ENCODE measurements around the gene STK31. TPM values are rescaled to one million over a fixed set of nuclear protein-coding genes. Genes with fewer than 3 reads are reported as not detected.

Gene STK31
- total RNA-seq, 1 donor from 2014 or later, result 0.12 TPM

DNA sequence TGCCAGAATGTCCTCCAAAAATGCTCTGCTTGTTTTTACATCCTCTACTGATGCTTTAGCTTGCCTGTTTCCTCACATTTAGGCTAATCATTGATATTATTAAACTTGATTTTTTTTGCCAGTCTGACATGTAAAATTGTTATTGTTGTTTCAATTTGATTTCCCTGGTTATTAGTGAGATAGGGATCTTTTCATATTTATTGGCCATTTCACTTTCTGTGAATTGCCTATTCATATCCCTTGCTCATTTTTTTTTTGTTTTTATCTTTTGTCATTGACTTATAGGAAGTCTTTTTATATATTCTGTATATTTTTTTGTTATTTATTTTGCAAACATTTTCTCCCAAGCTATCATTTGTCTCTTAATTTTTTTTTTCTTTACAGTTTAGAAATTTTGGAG is 16.8 kb upstream of the STK31 start:
- no peak overlapping the region for H3K4me3 ChIP-seq (ENCODE audit: low read depth, low read length)
- no peak for DNase-seq (ENCODE audit: low read depth)
- TF ChIP-seq, protein P1, sequence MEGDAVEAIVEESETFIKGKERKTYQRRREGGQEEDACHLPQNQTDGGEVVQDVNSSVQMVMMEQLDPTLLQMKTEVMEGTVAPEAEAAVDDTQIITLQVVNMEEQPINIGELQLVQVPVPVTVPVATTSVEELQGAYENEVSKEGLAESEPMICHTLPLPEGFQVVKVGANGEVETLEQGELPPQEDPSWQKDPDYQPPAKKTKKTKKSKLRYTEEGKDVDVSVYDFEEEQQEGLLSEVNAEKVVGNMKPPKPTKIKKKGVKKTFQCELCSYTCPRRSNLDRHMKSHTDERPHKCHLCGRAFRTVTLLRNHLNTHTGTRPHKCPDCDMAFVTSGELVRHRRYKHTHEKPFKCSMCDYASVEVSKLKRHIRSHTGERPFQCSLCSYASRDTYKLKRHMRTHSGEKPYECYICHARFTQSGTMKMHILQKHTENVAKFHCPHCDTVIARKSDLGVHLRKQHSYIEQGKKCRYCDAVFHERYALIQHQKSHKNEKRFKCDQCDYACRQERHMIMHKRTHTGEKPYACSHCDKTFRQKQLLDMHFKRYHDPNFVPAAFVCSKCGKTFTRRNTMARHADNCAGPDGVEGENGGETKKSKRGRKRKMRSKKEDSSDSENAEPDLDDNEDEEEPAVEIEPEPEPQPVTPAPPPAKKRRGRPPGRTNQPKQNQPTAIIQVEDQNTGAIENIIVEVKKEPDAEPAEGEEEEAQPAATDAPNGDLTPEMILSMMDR (conservative IDR thresholded peaks at IDR 0.05; ENCODE audit: low read depth, low read length), result no peak

DNA sequence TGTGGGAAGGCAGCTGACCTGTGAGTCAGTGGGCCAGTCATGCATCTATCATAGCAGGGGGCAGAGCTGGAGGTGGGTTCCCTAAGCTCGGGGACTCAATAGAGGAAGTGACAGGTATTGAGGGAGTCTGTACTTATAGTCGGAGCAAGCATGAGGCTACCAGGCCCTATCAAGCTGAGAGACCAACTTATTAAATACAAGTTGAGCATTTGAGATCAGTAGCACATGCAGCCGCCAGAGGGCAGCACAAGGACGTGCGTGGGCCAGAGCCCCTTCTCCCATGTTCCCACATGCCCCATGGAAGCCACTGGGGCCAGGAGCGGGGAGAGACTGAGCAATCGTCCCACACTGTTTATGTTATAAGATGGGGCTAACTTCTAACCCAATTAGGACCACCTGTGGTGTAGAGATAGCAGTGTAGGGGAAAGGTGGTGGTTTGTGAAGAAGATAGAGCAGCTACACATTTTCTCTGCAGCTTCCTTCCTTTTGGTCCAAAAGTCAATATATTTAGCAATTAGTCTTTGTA is 13.0 kb upstream of the STK31 start:
- DNase-seq (ENCODE audit: low read depth), result no peak
- no peak overlapping the region for H3K4me3 ChIP-seq (ENCODE audit: low read depth, low read length)
- TF ChIP-seq, protein P1 (conservative IDR thresholded peaks at IDR 0.05; ENCODE audit: low read depth, low read length), result peak; percentile 66

DNA sequence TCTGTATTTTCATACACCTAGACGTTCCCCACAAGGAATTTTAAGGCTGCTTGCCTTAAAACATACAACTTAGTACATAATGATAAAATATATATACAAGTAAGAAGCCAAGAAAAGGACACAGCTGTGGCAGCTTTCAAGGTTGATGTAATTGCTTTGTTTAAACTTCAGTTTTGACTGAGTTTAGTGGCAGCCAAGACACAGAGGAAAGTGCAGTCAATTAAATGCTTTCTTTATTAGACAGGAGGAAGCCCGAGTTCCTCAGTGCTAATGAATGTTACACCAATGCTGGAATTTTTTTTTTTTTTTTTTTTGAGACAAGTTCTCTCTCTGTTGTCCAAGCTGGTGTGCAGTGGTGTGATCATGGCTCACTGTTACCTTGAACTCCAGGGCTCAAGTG is 11.2 kb upstream of the STK31 start:
- TF ChIP-seq, protein P1 (conservative IDR thresholded peaks at IDR 0.05; ENCODE audit: low read depth, low read length), result no peak
- H3K4me3 ChIP-seq (ENCODE audit: low read depth, low read length), result no peak overlapping the region
- no peak for DNase-seq (ENCODE audit: low read depth)

DNA sequence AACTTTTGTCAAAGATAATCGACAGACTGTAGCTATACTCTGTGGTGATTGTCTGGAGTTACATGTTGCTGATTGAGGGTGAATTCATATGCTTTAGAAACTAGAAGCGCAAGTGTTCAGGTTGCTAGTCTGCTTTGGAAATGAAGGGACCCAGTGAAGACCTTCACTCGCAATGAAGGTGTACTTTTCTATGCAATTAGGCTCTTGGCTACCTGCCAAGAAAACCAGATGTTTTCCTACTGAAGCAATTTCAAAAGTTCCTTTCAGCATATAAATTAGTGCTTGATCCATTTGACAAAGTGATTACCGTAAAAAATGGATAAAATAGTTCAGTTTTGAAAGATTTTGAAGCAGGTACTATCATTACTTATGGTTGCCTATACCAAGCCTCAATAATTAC is 10.0 kb upstream of the STK31 start:
- DNase-seq (ENCODE audit: low read depth), result no peak
- H3K4me3 ChIP-seq (ENCODE audit: low read depth, low read length), result no peak overlapping the region
- TF ChIP-seq, protein P1 (conservative IDR thresholded peaks at IDR 0.05; ENCODE audit: low read depth, low read length), result no peak

DNA sequence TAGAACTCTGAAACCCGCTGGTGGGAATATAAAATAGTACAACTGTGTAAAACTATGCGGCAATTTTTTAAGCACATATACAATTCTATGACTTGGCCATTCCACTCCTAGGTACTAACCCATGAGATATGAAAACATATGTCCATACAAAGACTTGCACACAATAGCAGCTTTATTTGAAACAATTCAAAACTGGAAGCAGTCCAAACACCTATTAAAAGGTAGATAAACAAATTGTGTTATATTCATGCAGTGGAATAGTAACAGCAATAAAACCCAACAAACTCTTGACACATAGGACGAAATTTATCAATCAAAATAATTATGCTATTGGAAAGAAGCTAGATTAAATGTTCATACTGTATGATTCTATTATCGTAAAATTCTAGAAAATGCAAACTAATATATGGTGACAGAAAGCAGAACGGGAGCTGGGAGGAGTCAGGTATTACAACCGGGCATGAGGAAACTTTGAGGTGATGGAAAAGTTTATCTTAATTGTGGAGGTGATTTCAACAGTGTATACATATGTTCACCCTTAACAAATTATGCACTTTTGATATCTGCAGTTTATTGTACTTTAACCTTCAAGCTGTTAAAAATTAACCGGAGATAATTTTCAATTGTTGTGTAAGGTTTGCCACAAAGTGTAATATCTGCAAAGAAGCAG is 803 bp upstream of the STK31 start:
- no peak for DNase-seq (ENCODE audit: low read depth)
- TF ChIP-seq, protein P1 (conservative IDR thresholded peaks at IDR 0.05; ENCODE audit: low read depth, low read length), result no peak
- H3K4me3 ChIP-seq (ENCODE audit: low read depth, low read length), result no peak overlapping the region

DNA sequence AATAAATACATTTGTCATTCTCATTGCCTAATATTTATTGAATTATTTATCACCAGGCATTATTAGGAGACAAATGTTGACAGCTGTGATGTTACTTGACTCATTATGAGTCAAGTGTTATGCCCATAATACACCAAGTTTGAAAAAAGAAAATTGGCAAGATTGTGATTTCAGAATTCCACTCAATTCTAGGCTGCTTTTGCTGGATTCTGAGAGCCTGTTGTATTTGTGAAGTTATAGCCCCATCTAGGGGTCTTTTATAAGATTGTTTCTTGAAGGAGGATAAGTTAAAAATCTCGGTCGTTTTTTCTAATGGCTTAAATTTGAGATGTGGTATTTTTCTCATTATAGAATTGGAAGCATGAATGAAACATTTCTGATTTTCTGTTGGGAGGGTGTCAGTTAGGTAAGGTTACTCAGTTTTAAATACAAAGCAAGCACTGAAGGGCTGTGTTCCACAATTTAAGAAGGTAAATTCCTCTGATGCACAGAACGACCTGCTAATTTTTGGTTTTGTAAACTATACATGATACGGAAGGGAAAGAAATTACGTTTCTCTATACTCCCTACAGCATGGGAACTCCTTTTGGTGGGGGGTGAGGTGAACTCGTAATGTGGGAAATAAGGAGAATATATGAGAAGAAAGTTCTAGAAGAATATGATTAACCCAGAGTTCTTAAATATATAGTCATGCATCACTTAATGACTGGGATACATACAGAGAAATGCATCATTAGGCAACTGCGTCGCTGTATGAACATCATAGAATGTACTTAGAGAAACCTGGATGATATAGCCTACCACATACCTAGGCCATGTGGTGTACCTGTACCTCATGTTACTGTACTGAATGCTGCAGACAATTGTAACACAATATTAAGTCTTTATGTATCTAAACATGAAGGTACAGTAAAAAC is 2.6 kb downstream of the STK31 start:
- peak; percentile 16 for DNase-seq (ENCODE audit: low read depth)
- no peak overlapping the region for H3K4me3 ChIP-seq (ENCODE audit: low read depth, low read length)
- TF ChIP-seq, protein P1 (conservative IDR thresholded peaks at IDR 0.05; ENCODE audit: low read depth, low read length), result peak; percentile 61

Measured in epithelial cell of proximal tubule (primary cell).